HG02571 (cell line): ENCODE data around the gene PTPRO.

ENCODE experiments used
- ATAC-seq: cut with Tn5 transposase; IDR thresholded peaks from one replicate; pipeline ENCODE4 v1.9.1; 2021; ENCODE audit warnings: mild to moderate bottlenecking, moderate library complexity; ENCODE audit not compliant: unreplicated experiment

The PTPRO gene

GRCh38 chr12:15346488-15346887, 24.2 kb downstream of the PTPRO start:
- no peak for ATAC-seq

GRCh38 chr12:15350643-15351042, 28.3 kb downstream of the PTPRO start:
- no peak for ATAC-seq

GRCh38 chr12:15355766-15356165, 33.5 kb downstream of the PTPRO start:
- ATAC-seq, result no peak

GRCh38 chr12:15356951-15357364, 34.6 kb downstream of the PTPRO start:
- no peak for ATAC-seq

- no peak for ATAC-seq
Measured at GRCh38 chr12:15364221-15365160, 42.2 kb downstream of the PTPRO start.

GRCh38 chr12:15368812-15369211, 46.5 kb downstream of the PTPRO start:
- no peak for ATAC-seq

GRCh38 chr12:15372352-15372751, 50.0 kb downstream of the PTPRO start:
- ATAC-seq, result no peak

- ATAC-seq, result no peak
Measured at GRCh38 chr12:15387772-15388171, 65.5 kb downstream of the PTPRO start.

GRCh38 chr12:15389561-15389960, 67.3 kb downstream of the PTPRO start:
- ATAC-seq, result no peak

GRCh38 chr12:15393037-15393436, 70.7 kb downstream of the PTPRO start:
- ATAC-seq, result no peak

GRCh38 chr12:15393995-15394394, 71.7 kb downstream of the PTPRO start:
- ATAC-seq, result no peak

GRCh38 chr12:15404485-15404884, 82.2 kb downstream of the PTPRO start:
- no peak for ATAC-seq

- ATAC-seq, result no peak
Measured at GRCh38 chr12:15405606-15406005, 83.3 kb downstream of the PTPRO start.

- ATAC-seq, result no peak
Measured at GRCh38 chr12:15407025-15407424, 84.7 kb downstream of the PTPRO start.

GRCh38 chr12:15411842-15412241, 89.5 kb downstream of the PTPRO start:
- no peak for ATAC-seq

- ATAC-seq, result no peak
Measured at GRCh38 chr12:15417691-15418090, 95.4 kb downstream of the PTPRO start.

GRCh38 chr12:15423629-15424028, 101.3 kb downstream of the PTPRO start:
- ATAC-seq, result no peak

GRCh38 chr12:15427913-15428312, 105.6 kb downstream of the PTPRO start:
- ATAC-seq, result no peak

GRCh38 chr12:15428632-15429031, 106.3 kb downstream of the PTPRO start:
- no peak for ATAC-seq

GRCh38 chr12:15429262-15429661, 107.0 kb downstream of the PTPRO start:
- no peak for ATAC-seq

GRCh38 chr12:15435597-15435996, 113.3 kb downstream of the PTPRO start:
- no peak for ATAC-seq

GRCh38 chr12:15439459-15439858, 117.2 kb downstream of the PTPRO start:
- no peak for ATAC-seq

- ATAC-seq, result no peak
Measured at GRCh38 chr12:15443050-15443449, 120.7 kb downstream of the PTPRO start.
